HEK293 (cell line): Measurements from ENCODE around the gene FRA10AC1.

Experiments used
- IKZF3 ChIP-seq: fragments of 450-650 bp; IDR thresholded peaks from 2 replicates; pipeline ENCODE4 v1.5.0; 2018; ENCODE audit warnings: missing biosample characterization, mild to moderate bottlenecking, missing genetic modification characterization, moderate library complexity
- KLF8 ChIP-seq: fragments of 450-650 bp; formaldehyde crosslinking; IDR thresholded peaks from 2 replicates; pipeline ENCODE4 v1.5.1; 2016; ENCODE audit warnings: missing biosample characterization, missing genetic modification characterization
- MYNN ChIP-seq: fragments of 450-650 bp; formaldehyde crosslinking; IDR thresholded peaks from 2 replicates; pipeline ENCODE4 v1.5.1; 2016; ENCODE audit warnings: missing biosample characterization, missing genetic modification characterization, borderline replicate concordance
- OSR2 ChIP-seq: fragments of 450-650 bp; formaldehyde crosslinking; IDR thresholded peaks from 2 replicates; pipeline ENCODE4 v1.5.1; 2016; ENCODE audit warnings: missing biosample characterization, missing genetic modification characterization
- RBAK ChIP-seq: fragments of 450-650 bp; formaldehyde crosslinking; IDR thresholded peaks from 2 replicates; pipeline ENCODE4 v1.5.1; 2016; ENCODE audit warnings: missing biosample characterization, missing genetic modification characterization
- ZBTB7A ChIP-seq: fragments of 450-650 bp; formaldehyde crosslinking; IDR thresholded peaks from 2 replicates; pipeline ENCODE4 v1.5.1; 2016; ENCODE audit warnings: low read depth, missing biosample characterization, missing genetic modification characterization
- ZNF121 ChIP-seq: fragments of 450-650 bp; formaldehyde crosslinking; IDR thresholded peaks from 2 replicates; pipeline ENCODE4 v1.5.1; 2016; ENCODE audit warnings: missing biosample characterization, missing genetic modification characterization
- ZNF133 ChIP-seq: fragments of 450-650 bp; formaldehyde crosslinking; IDR thresholded peaks from 2 replicates; pipeline ENCODE4 v1.5.1; 2016; ENCODE audit warnings: missing biosample characterization, missing genetic modification characterization
- ZNF157 ChIP-seq: fragments of 450-650 bp; formaldehyde crosslinking; IDR thresholded peaks from 2 replicates; pipeline ENCODE4 v1.5.1; 2016; ENCODE audit warnings: missing biosample characterization, missing genetic modification characterization
- ZNF214 ChIP-seq: fragments of 450-650 bp; formaldehyde crosslinking; IDR thresholded peaks from 2 replicates; pipeline ENCODE4 v1.5.1; 2017; ENCODE audit warnings: missing biosample characterization, mild to moderate bottlenecking, missing genetic modification characterization, borderline replicate concordance
- ZNF354C ChIP-seq: fragments of 450-650 bp; formaldehyde crosslinking; IDR thresholded peaks from 2 replicates; pipeline ENCODE4 v1.5.1; 2016; ENCODE audit warnings: missing biosample characterization, missing genetic modification characterization, low read depth, borderline replicate concordance
- ZNF423 ChIP-seq: fragments of 450-650 bp; formaldehyde crosslinking; IDR thresholded peaks from 2 replicates; pipeline ENCODE4 v1.5.1; 2016; ENCODE audit warnings: missing biosample characterization, missing genetic modification characterization
- ZNF555 ChIP-seq: fragments of 450-650 bp; formaldehyde crosslinking; conservative IDR thresholded peaks from 2 replicates; pipeline ENCODE4 v1.5.1; 2017; ENCODE audit warnings: missing biosample characterization, mild to moderate bottlenecking, missing genetic modification characterization, inconsistent platforms
- ZNF561 ChIP-seq: fragments of 450-650 bp; IDR thresholded peaks from 2 replicates; pipeline ENCODE4 v1.5.1; 2018; ENCODE audit warnings: missing biosample characterization, missing genetic modification characterization, borderline replicate concordance
- ZNF571 ChIP-seq: fragments of 450-650 bp; formaldehyde crosslinking; IDR thresholded peaks from 2 replicates; pipeline ENCODE4 v1.5.0; 2017; ENCODE audit warnings: missing biosample characterization, missing genetic modification characterization
- ZNF623 ChIP-seq: fragments of 450-650 bp; formaldehyde crosslinking; IDR thresholded peaks from 2 replicates; pipeline ENCODE4 v1.5.1; 2016; ENCODE audit warnings: missing biosample characterization, missing genetic modification characterization
- ZNF626 ChIP-seq: fragments of 450-650 bp; sonication (Bioruptor Pico); formaldehyde crosslinking; IDR thresholded peaks from 2 replicates; pipeline ENCODE4 v1.5.1; 2018; ENCODE audit warnings: missing biosample characterization, missing genetic modification characterization, inconsistent platforms
- ZNF629 ChIP-seq: fragments of 450-650 bp; formaldehyde crosslinking; IDR thresholded peaks from 2 replicates; pipeline ENCODE4 v1.5.1; 2017; ENCODE audit warnings: missing biosample characterization, missing genetic modification characterization
- ZNF660 ChIP-seq: fragments of 450-650 bp; IDR thresholded peaks from 2 replicates; pipeline ENCODE4 v1.5.1; 2018; ENCODE audit warnings: missing biosample characterization, mild to moderate bottlenecking, missing genetic modification characterization
- ZNF664 ChIP-seq: fragments of 450-650 bp; formaldehyde crosslinking; IDR thresholded peaks from 2 replicates; pipeline ENCODE4 v1.5.1; 2016; ENCODE audit warnings: missing biosample characterization, missing genetic modification characterization
- ZNF677 ChIP-seq: fragments of 450-650 bp; IDR thresholded peaks from 2 replicates; pipeline ENCODE4 v1.5.0; 2018; ENCODE audit warnings: missing biosample characterization, mild to moderate bottlenecking, missing genetic modification characterization, moderate library complexity
- ZNF785 ChIP-seq: fragments of 450-650 bp; formaldehyde crosslinking; IDR thresholded peaks from 2 replicates; pipeline ENCODE4 v1.5.1; 2016; ENCODE audit warnings: missing biosample characterization, missing genetic modification characterization
- TF ChIP-seq, protein P1 (sequence below): fragments of 450-650 bp; IDR thresholded peaks from 2 replicates; pipeline ENCODE4 v1.5.1; 2018; ENCODE audit warnings: missing biosample characterization, mild to moderate bottlenecking, missing genetic modification characterization
- TF ChIP-seq, protein P2 (sequence below): fragments of 450-650 bp; formaldehyde crosslinking; IDR thresholded peaks from 2 replicates; pipeline ENCODE4 v1.5.1; 2016; ENCODE audit warnings: missing biosample characterization, missing genetic modification characterization
- TF ChIP-seq, protein P3 (sequence below): fragments of 450-650 bp; formaldehyde crosslinking; IDR thresholded peaks from 2 replicates; pipeline ENCODE4 v1.5.1; 2016; ENCODE audit warnings: missing biosample characterization, missing genetic modification characterization
- TF ChIP-seq, protein P4 (sequence below): fragments of 450-650 bp; formaldehyde crosslinking; IDR thresholded peaks from 2 replicates; pipeline ENCODE4 v1.5.1; 2016; ENCODE audit warnings: missing biosample characterization, missing genetic modification characterization
- TF ChIP-seq, protein P5 (sequence below): fragments of 450-650 bp; formaldehyde crosslinking; IDR thresholded peaks from 2 replicates; pipeline ENCODE4 v1.5.1; 2016; ENCODE audit warnings: missing biosample characterization, missing genetic modification characterization
- TF ChIP-seq, protein P6 (sequence below): fragments of 450-650 bp; formaldehyde crosslinking; IDR thresholded peaks from 2 replicates; pipeline ENCODE4 v1.5.1; 2016; ENCODE audit warnings: missing biosample characterization, missing genetic modification characterization, low read depth

FRA10AC1 gene

DNA sequence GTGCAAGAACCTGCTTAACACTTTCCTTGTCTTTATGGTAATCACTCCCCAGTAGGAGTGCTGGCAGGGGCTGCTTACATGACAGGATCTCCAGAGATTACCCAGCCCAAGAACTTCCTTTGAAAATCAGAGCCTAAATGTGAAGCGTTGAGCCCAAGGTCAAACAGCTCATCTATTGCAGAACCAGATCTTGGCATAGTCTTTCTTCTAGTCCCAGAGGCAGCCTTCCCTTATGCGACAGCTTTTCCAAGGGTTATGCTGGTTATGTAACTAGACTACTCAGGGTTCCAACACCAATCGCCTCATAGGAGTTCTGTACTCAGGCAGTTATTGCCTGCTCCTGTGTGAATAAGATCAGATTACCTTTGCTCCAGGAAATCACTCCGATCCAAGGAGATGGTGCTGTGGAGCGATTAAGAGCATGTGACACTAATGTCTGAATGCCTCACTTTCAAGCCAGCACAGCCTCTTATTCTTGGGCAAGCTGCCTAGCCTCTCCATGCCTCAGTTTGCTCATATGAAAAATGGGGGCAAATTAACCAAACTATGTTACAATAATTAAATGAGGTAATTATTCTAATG is 46.9 kb upstream of the FRA10AC1 start (continued):
- peak; percentile 84 for TF ChIP-seq OSR2 (tag by site-specific recombination)
- TF ChIP-seq ZNF214 (tag by site-specific recombination): no peak
- no peak for TF ChIP-seq ZNF785 (tag by site-specific recombination)
- no peak for TF ChIP-seq ZNF571 (tag by site-specific recombination)
- TF ChIP-seq, protein P1, sequence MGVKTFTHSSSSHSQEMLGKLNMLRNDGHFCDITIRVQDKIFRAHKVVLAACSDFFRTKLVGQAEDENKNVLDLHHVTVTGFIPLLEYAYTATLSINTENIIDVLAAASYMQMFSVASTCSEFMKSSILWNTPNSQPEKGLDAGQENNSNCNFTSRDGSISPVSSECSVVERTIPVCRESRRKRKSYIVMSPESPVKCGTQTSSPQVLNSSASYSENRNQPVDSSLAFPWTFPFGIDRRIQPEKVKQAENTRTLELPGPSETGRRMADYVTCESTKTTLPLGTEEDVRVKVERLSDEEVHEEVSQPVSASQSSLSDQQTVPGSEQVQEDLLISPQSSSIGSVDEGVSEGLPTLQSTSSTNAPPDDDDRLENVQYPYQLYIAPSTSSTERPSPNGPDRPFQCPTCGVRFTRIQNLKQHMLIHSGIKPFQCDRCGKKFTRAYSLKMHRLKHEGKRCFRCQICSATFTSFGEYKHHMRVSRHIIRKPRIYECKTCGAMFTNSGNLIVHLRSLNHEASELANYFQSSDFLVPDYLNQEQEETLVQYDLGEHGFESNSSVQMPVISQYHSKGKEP: peak; percentile 31; the same call in 1 of the 2 replicates
- TF ChIP-seq ZNF133 (tag by site-specific recombination): no peak
- TF ChIP-seq, protein P2, sequence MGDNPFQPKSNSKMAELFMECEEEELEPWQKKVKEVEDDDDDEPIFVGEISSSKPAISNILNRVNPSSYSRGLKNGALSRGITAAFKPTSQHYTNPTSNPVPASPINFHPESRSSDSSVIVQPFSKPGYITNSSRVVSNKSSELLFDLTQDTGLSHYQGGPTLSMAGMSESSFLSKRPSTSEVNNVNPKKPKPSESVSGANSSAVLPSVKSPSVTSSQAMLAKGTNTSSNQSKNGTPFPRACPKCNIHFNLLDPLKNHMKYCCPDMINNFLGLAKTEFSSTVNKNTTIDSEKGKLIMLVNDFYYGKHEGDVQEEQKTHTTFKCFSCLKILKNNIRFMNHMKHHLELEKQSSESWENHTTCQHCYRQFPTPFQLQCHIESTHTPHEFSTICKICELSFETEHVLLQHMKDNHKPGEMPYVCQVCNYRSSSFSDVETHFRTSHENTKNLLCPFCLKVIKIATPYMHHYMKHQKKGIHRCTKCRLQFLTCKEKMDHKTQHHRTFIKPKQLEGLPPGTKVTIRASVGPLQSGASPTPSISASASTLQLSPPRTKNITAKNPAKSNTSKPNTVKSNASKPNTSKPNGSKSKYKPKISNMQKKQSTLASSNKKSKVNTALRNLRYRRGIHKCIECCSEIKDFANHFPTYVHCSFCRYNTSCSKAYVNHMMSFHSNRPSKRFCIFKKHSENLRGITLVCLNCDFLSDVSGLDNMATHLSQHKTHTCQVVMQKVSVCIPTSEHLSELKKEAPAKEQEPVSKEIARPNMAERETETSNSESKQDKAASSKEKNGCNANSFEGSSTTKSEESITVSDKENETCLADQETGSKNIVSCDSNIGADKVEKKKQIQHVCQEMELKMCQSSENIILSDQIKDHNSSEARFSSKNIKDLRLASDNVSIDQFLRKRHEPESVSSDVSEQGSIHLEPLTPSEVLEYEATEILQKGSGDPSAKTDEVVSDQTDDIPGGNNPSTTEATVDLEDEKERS (tag by site-specific recombination): no peak; the same call in 1 of the 2 replicates
- TF ChIP-seq, protein P3, sequence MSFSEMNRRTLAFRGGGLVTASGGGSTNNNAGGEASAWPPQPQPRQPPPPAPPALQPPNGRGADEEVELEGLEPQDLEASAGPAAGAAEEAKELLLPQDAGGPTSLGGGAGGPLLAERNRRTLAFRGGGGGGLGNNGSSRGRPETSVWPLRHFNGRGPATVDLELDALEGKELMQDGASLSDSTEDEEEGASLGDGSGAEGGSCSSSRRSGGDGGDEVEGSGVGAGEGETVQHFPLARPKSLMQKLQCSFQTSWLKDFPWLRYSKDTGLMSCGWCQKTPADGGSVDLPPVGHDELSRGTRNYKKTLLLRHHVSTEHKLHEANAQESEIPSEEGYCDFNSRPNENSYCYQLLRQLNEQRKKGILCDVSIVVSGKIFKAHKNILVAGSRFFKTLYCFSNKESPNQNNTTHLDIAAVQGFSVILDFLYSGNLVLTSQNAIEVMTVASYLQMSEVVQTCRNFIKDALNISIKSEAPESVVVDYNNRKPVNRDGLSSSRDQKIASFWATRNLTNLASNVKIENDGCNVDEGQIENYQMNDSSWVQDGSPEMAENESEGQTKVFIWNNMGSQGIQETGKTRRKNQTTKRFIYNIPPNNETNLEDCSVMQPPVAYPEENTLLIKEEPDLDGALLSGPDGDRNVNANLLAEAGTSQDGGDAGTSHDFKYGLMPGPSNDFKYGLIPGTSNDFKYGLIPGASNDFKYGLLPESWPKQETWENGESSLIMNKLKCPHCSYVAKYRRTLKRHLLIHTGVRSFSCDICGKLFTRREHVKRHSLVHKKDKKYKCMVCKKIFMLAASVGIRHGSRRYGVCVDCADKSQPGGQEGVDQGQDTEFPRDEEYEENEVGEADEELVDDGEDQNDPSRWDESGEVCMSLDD: no peak
- no peak for TF ChIP-seq ZNF423
- peak; percentile 47 for TF ChIP-seq ZNF629 (tag by site-specific recombination)
- no peak for TF ChIP-seq ZNF626
- no peak for TF ChIP-seq ZNF677
- no peak for TF ChIP-seq ZBTB7A
- TF ChIP-seq, protein P4, sequence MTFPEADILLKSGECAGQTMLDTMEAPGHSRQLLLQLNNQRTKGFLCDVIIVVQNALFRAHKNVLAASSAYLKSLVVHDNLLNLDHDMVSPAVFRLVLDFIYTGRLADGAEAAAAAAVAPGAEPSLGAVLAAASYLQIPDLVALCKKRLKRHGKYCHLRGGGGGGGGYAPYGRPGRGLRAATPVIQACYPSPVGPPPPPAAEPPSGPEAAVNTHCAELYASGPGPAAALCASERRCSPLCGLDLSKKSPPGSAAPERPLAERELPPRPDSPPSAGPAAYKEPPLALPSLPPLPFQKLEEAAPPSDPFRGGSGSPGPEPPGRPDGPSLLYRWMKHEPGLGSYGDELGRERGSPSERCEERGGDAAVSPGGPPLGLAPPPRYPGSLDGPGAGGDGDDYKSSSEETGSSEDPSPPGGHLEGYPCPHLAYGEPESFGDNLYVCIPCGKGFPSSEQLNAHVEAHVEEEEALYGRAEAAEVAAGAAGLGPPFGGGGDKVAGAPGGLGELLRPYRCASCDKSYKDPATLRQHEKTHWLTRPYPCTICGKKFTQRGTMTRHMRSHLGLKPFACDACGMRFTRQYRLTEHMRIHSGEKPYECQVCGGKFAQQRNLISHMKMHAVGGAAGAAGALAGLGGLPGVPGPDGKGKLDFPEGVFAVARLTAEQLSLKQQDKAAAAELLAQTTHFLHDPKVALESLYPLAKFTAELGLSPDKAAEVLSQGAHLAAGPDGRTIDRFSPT: no peak
- TF ChIP-seq MYNN (tag by site-specific recombination): 0 out of 2 replicates have a peak, but pooled peaks have one; percentile 24
- TF ChIP-seq IKZF3 (tag by site-specific recombination): no peak
- 0 out of 2 replicates have a peak, but pooled peaks have one; percentile 17 for TF ChIP-seq ZNF660
- TF ChIP-seq ZNF555 (tag by site-specific recombination): no peak
- TF ChIP-seq ZNF664 (tag by site-specific recombination): no peak
- no peak for TF ChIP-seq ZNF354C (tag by site-specific recombination)
- TF ChIP-seq RBAK (tag by site-specific recombination): no peak
- TF ChIP-seq ZNF623 (tag by site-specific recombination): no peak
- TF ChIP-seq, protein P5, sequence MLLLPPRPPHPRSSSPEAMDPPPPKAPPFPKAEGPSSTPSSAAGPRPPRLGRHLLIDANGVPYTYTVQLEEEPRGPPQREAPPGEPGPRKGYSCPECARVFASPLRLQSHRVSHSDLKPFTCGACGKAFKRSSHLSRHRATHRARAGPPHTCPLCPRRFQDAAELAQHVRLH (tag by site-specific recombination): peak; percentile 87; the same call in 1 of the 2 replicates
- TF ChIP-seq ZNF157 (tag by site-specific recombination): no peak
- 0 out of 2 replicates have a peak, but pooled peaks have one; percentile 40 for TF ChIP-seq KLF8 (tag by site-specific recombination)
- peak; percentile 45; the same call in 1 of the 2 replicates for TF ChIP-seq ZNF121 (tag by site-specific recombination)
- TF ChIP-seq ZNF561 (tag by site-specific recombination): peak; percentile 44; the same call in 1 of the 2 replicates
- TF ChIP-seq, protein P6, sequence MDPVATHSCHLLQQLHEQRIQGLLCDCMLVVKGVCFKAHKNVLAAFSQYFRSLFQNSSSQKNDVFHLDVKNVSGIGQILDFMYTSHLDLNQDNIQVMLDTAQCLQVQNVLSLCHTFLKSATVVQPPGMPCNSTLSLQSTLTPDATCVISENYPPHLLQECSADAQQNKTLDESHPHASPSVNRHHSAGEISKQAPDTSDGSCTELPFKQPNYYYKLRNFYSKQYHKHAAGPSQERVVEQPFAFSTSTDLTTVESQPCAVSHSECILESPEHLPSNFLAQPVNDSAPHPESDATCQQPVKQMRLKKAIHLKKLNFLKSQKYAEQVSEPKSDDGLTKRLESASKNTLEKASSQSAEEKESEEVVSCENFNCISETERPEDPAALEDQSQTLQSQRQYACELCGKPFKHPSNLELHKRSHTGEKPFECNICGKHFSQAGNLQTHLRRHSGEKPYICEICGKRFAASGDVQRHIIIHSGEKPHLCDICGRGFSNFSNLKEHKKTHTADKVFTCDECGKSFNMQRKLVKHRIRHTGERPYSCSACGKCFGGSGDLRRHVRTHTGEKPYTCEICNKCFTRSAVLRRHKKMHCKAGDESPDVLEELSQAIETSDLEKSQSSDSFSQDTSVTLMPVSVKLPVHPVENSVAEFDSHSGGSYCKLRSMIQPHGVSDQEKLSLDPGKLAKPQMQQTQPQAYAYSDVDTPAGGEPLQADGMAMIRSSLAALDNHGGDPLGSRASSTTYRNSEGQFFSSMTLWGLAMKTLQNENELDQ (tag by site-specific recombination): no peak
